Uterus (tissue), 2 donors: ENCODE data around the gene USF1.

Source experiments
- POLR2A ChIP-seq, 2 donors: fragments of 450-650 bp; IDR thresholded peaks; one replicate each; pipeline ENCODE4 v1.6.1; 2016; ENCODE audit warnings: antibody characterized with exemption in 2 of 2, mild to moderate bottlenecking in 1 of 2, moderate library complexity in 1 of 2
- TF ChIP-seq, protein P1 (sequence below), 4 experiments: fragments of 200-600 bp in 2 of 4; fragments of 450-650 bp in 2 of 4; sonication (generic) in 2 of 4; IDR thresholded peaks; one replicate each; pipeline ENCODE4 v1.5.1; 2016 to 2019; ENCODE audit warnings: antibody characterized with exemption in 4 of 4, mild to moderate bottlenecking in 2 of 4, moderate library complexity in 1 of 4

DNA sequence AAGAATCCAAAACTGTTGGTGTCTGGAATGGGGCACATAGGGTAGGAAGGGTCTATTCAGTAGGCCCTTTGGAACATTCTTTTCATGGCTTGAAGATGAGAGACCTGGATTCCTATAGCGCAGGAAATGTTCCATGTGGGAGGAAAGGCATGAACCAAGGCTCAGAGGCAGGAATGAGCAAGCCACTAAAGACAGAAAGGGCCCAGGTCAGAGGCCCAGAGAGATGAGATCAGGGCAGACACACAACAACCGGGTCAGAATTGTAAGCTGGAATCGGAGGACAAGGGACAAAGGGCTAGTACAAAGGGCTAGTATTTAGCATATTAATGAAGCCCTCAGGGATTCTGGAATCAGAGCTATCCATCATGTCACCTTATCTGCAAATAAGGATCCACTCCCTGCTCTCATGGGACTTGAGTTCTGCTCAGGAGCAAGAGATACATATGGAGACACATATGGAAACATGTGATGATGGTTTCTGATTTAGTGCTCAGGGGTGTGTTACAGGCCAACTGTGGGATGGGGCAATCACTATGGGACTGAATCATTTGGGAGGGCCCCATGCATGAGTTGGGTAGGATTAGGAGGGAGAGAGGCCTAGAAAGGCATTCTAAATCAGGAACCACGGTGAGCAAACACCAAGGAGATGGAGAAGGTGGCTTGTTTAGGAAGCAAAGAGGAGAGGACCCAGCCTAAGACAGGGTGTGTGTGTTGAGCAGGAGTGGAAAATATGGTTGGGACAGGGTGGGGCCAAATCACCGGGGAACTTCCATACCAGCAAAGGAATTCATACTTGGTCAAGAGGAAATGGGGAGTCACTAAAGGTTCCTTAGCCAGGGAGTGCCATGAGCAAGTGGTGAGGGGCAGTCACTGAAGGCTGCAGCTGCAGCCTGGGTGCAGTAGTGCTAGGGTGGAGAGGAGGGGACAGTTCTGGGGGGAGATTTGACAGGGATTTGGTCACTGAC, 34.9 kb upstream of the USF1 start:
- TF ChIP-seq, protein P1, sequence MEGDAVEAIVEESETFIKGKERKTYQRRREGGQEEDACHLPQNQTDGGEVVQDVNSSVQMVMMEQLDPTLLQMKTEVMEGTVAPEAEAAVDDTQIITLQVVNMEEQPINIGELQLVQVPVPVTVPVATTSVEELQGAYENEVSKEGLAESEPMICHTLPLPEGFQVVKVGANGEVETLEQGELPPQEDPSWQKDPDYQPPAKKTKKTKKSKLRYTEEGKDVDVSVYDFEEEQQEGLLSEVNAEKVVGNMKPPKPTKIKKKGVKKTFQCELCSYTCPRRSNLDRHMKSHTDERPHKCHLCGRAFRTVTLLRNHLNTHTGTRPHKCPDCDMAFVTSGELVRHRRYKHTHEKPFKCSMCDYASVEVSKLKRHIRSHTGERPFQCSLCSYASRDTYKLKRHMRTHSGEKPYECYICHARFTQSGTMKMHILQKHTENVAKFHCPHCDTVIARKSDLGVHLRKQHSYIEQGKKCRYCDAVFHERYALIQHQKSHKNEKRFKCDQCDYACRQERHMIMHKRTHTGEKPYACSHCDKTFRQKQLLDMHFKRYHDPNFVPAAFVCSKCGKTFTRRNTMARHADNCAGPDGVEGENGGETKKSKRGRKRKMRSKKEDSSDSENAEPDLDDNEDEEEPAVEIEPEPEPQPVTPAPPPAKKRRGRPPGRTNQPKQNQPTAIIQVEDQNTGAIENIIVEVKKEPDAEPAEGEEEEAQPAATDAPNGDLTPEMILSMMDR (IDR thresholded peaks at IDR 0.05): no peak
- no peak for TF ChIP-seq POLR2A (IDR thresholded peaks at IDR 0.05)
